ENCODE data around the gene CD93.

CD93 gene

GRCh38 chr20:23099791-23100719 lies 13.9 kb upstream of the CD93 start:
- no peak for DNase-seq

GRCh38 chr20:23097636-23098580 lies 11.8 kb upstream of the CD93 start:
- no peak for DNase-seq

DNA sequence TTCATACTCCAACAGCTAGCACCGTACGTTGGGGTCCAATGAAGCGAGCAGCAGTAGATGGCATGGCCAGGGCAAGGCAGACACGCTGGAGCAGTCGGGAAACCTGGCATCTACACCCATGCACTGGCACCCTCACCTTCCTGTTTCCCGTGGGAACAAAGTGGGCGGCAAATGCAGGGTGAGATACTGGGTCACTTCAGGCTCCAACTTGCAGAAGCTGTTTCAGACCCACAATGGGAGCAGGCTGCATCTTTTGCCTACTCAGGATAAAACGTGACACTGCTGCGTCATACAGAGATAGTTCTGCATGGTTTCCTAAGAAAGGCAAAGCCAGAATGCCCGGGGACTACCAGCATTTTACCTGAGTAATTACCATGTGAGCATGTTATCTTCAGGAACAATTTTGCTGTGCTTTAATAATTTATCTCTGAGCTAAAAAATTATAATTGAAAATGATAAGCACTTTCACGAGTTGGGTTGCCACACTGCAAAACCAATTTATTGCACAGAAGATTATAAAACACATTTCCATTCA lies 10.9 kb upstream of the CD93 start:
- no peak for DNase-seq

- no peak for DNase-seq
These were observed 10.0 kb upstream of the CD93 start for GRCh38 chr20:23096097-23096496.

- DNase-seq, result no peak
These were observed 9.4 kb upstream of the CD93 start for GRCh38 chr20:23095499-23095898.

DNA sequence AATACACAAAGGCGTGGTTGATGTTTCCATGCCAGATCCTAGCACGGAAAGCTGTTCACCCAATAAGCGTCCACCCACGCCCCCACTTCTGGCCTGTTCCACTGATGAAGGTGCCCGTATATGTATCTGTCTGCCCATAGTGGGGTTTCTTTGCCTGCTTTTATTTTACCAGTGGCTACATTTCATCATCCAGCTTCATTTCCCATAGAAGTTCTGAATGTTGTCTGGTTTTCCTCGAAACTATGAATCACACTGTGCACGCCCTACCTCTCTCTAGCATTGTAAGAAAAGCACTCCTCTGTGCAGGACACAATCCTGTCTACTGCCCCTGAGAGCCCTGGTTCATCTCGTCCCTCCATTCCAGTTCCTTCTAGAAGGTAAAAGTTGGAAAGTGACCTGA lies 8.8 kb upstream of the CD93 start:
- no peak for DNase-seq

DNA sequence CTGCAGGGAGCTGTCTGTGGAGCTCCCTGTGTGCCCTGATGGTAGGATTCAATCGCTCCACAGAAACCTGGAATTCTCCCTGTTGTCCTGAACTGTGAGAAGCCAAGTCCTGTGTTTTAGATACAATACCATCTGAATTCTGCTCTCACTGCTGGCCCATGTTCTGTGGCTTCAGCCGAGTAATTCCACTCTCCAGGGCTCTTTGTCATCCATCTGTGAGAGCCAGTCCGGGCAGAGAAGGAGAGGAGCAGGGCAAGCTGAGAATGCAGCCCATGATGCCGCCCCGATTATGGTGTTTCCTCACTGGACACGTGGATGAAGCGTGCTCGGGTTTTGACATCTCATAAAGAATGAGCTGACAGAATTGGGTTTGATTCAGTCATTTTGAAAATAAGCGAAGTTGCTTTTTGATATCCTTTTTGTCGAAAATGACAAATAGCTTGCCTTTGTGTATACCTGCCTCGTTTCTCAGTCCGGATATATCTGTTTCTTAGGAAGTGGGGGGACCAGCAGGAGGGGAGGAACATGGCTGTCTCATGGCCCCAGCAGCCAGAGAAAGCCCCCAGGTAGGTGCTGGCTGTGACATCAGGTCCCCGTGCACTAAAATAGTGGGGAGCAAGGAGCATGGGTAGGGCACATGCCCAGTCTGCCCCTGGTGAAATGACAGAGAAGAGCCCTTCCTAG lies 8.2 kb upstream of the CD93 start:
- DNase-seq, result no peak

DNA sequence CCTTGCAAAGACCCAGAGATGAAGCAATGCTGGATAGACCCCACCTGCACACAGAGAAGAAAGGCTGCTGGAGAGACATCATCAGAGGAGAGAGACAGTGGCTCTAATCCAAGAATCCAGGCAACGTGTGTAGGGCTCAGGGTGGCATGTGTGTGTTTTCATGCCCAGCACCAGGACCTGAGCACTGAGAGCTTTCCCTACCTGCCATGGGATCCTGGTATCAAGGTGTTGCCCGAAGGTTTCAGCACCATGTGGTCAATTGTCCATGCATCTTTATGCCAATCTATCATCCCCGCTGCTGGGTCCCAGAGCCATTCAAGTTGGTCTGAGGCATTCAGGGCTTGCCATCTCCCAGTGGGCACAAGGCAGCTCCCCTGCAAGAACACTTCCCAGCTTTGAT lies 7.5 kb upstream of the CD93 start:
- no peak for DNase-seq

DNA sequence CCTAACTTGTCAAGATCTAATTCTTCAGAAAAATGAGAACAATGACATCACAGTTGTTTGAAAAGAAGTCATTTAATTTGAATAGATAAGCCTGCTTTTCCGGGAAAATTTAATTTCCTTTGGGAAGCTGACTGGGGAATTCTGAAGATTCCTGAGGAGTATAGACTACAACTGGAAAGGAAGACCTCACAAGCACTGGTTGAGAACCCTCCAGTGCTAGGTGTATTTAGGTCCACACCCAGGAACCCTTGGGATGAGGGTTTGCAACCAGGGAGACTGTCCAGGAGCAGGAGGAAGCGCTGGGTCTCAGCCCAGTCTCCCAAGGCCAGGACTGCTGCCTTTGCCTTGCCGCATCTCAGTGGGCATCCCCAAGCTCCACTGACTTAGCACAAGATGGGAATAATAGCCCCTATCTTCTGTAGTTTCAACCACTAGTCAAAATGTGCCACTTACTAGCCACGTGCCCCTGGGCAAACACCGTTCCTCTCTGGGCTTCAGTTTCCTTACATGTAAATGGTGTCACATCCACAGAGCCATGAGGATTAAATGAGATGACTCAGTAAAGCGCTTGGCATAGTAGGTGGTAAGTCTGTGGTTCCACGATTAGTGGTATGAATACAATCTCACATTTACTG lies 6.9 kb upstream of the CD93 start:
- DNase-seq, result no peak

GRCh38 chr20:23092384-23092756 lies 6.2 kb upstream of the CD93 start:
- DNase-seq, result peak; percentile 43

DNA sequence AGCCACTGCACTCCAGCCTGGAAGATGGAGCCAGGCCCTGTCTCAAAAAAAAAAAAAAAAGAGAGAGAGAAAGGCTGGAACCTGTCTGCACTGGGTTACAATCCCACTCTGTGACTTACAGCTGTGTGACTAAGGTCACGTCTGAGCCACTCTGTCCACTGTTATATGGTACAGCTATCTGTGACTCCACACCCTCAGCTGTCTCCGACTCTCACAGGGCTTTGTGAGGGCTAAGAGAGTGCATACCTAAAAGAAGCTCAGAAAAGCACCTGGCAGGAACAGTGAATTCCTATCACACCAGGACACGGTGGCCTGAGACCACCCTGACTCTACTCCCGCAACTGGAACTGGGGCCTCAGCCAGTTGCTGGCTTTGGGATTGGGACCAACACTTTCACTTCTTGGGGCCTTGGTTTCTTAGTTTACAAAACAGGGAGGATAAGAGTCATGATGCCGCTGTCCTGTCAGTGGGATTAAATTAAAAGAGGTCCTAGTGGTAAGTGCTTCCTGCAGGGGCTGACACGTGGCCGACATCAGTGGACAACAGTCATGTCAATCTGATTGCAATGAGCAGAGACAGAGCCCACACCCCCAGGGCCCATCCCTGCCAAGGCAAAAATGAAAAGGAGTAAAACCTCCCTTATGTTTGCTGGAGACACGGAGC lies 5.7 kb upstream of the CD93 start:
- DNase-seq, result no peak

- DNase-seq, result no peak
These were observed 4.8 kb upstream of the CD93 start for GRCh38 chr20:23090878-23091277.

DNA sequence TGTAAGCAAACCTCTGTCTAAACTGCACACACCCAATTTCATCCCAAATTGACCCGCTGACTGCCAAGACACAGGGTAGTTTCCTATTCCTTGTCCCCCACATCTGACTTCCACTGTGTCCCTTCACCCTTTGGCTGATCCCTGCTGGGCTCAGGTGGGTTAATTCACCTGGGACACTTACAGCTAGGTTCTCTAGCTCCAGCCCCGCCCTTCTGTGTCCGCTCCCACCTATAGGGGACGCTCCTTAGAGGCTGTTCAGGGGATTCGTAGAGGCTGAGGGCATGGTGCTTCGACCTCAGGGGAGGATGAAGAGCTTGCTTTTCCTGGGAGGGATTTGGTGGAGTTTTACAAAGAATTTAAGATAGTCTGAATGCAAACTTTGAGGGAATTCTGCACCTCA lies 4.0 kb upstream of the CD93 start:
- no peak for DNase-seq

DNA sequence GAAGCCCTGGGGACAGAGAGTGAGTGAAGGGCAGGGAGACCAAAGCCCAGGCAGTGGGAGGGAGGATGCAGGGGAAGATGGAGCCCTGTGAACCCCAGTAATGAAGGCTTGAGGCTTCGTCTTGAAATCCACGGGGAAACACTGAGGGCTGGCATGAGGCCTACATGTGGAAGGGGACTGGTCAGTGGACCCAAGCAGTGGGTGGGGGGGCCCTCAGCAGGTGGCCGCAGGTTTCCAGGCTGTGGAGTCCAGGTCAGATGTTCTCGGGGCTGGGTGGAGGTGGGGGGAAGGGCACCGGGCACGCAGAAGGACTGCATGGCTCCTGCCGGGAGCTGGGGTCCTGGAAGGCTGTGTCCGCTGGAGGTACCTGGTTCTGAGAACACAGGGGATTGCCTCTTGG lies 2.7 kb upstream of the CD93 start:
- DNase-seq, result no peak

- DNase-seq, result no peak
These were observed 1.6 kb upstream of the CD93 start for GRCh38 chr20:23087587-23088251.

DNA sequence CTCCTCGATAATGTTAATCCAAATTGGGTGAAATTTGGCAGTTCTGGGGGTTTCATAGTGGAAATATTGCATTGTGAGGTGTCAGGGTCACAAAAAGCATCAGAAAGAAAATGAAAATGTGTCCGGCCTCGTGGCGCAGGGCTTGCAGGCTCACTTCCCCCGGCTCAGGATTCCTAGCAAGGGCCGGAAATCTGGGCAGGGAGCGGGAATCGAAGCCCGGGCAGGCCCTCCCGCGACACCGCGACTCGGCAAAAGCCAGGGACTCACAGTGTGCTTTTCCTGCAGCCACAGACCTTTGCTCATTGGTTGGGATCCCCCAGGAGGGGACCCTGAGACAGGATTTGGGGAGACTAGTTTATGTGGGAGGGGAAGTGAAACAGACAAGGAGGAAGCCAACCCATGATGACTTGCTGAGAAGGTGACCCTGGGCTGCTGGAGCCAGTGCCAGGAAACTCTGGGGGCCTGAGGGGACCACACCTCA lies 847 bp upstream of the CD93 start:
- DNase-seq, result no peak

DNA sequence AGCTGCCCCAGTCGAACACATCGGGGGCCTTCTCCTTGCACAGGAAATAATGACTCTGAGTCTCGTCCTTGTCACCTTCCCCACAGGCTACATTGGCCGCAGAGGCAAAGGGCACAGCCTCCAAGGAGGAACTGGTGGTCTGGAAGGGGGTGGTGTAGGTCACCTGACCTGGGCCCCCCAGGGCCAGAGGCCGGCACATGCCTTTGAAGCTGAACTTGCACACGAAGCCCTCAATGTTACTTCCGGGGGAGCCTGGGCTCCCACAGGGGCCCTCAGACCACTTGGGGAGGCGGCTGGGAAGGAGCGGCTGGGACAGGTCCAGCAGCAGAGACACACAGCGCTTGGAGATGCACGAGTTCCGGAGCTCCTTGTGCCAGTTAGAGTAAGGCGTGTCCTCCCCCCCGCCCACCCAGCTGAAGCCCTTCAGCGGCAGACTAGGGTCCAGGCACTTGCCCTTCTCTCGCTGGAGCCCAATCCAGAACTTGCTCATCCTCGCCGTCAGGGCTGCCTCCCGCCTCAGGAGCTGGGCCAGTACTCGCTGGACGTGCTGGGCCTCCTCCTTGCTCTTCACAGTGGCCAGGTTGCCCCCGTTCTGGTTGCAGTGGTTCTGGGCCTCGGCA lies 578 bp downstream of the CD93 start:
- no peak for DNase-seq

GRCh38 chr20:23084845-23085365 lies 1.2 kb downstream of the CD93 start:
- no peak for DNase-seq

DNA sequence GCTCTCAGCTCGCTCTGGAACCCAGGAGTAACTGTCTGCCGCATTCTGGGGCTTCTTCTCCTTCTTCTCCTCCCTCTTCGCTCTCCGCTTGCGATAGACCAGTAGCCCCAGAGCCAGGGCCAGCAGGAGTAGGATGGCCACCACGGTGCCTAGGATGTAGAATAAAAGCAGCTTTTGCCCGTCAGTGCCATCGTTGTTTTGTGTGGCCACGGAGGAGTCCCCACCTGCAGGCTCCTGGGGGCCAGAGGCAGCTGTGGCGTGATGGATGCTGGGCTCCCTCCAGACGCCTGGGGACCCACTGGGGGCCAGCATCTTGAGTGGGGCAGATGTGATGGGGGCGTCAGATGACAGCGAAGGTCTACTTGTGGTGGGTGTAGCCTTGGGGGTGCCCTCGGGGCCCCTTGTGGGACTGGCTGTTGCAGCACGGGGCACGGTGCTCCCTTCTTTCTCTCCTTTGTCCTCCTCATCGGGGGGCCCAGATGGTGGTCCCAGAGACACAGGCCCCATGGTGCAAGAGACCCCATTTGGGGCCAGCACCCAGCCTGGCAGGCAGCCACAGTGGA lies 1.8 kb downstream of the CD93 start:
- DNase-seq, result no peak

DNA sequence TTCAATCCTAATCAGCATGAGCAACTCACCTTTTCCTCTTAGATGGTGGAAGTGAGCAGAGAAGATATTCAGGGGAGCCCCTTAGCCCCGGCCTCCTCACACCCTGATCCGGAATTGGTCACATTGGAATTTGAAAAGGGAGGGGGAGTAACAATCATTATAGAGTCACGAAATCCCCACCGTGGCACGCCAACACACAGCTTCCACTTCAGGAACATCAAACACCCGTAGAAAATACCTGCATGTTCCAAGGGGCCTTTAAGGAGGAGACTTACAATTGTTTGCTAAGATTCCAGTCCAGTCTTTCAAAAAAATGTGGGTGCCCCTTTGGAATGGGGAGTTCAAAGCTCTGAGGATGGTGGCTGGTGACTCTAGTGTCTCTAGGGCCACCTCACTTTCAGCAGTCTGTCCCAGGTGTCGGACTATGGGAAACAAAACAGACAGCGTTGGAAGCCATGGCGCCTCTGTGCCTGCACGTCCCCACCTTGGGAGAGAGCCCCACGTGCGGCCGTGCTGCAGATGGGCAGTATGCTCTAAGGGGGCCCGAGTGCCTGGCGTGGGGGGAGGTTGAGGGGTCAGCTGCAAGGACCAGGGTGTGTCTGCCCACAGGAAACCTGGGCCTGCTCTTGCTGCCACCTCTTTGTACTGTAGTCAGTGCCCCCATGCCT lies 2.4 kb downstream of the CD93 start:
- DNase-seq, result no peak
